Measurements from ENCODE around the gene FAM25G. TPM values are rescaled to one million over a fixed set of nuclear protein-coding genes. Genes with fewer than 3 reads are reported as not detected.

FAM25G gene
- total and polyA plus RNA-seq, 4 donors = not detected

- Histone ChIP-seq H3K36me3 (ENCODE audit: control insufficient read depth in 1 of 2, insufficient read depth in 2 of 2, low read length in 1 of 2) (no peaks in the 10 kb centered on the region), H3K9me3 (ENCODE audit: control insufficient read depth, low read length) (peaks cover 9% of the 10 kb centered on the region), H3K27ac (ENCODE audit: low read depth in 1 of 2, low read length in 2 of 2) (no peak overlapping the region), H3K4me3 (ENCODE audit: low read length in 2 of 2) (no peak overlapping the region), H3K27me3 (ENCODE audit: control insufficient read depth in 1 of 2, insufficient read depth in 2 of 2, low read length in 1 of 2) (no peaks in the 10 kb centered on the region), H3K4me1 (ENCODE audit: control insufficient read depth in 1 of 2, insufficient read depth in 2 of 2, low read length in 2 of 2) (no peaks in the 10 kb centered on the region)
- intact Hi-C loops (cut with DNase I) = no loop called here
- ATAC-seq (ENCODE audit: low FRiP score) = no peak
- 86 to 88% methylated on average over 1 of the region's 1 CpG for WGBS, 2 donors
- DNase-seq = no peak
These were observed 45.8 kb downstream of the FAM25G start for GRCh38 chr10:47445720-47446119.

- no peaks in the 10 kb centered on the region for H3K27me3 ChIP-seq (ENCODE audit: control insufficient read depth in 1 of 2, insufficient read depth in 2 of 2, low read length in 1 of 2)
- no peak overlapping the region for H3K4me3 ChIP-seq (ENCODE audit: low read length in 2 of 2)
- no peaks in the 10 kb centered on the region for H3K36me3 ChIP-seq (ENCODE audit: control insufficient read depth in 1 of 2, insufficient read depth in 2 of 2, low read length in 1 of 2)
- no peak overlapping the region for H3K27ac ChIP-seq (ENCODE audit: low read depth in 1 of 2, low read length in 2 of 2)
- WGBS, 2 donors = 82 to 94% methylated on average over 2 of the region's 2 CpGs
- DNase-seq (no peak), ATAC-seq (ENCODE audit: low FRiP score) (no peak)
- intact Hi-C loops (cut with DNase I) = no loop called here
- no peaks in the 10 kb centered on the region for H3K4me1 ChIP-seq (ENCODE audit: control insufficient read depth in 1 of 2, insufficient read depth in 2 of 2, low read length in 2 of 2)
- H3K9me3 ChIP-seq (ENCODE audit: control insufficient read depth, low read length) = peaks cover 13% of the 10 kb centered on the region
These were observed 47.5 kb downstream of the FAM25G start for GRCh38 chr10:47444047-47444446.

- WGBS, 2 donors = 89 to 91% methylated on average over 2 of the region's 2 CpGs
- peaks cover 17% of the 10 kb centered on the region for H3K9me3 ChIP-seq (ENCODE audit: control insufficient read depth, low read length)
- no peaks in the 10 kb centered on the region for H3K36me3 ChIP-seq (ENCODE audit: control insufficient read depth in 1 of 2, insufficient read depth in 2 of 2, low read length in 1 of 2)
- H3K4me1 ChIP-seq (ENCODE audit: control insufficient read depth in 1 of 2, insufficient read depth in 2 of 2, low read length in 2 of 2) = no peaks in the 10 kb centered on the region
- no peaks in the 10 kb centered on the region for H3K27me3 ChIP-seq (ENCODE audit: control insufficient read depth in 1 of 2, insufficient read depth in 2 of 2, low read length in 1 of 2)
- H3K27ac ChIP-seq (ENCODE audit: low read depth in 1 of 2, low read length in 2 of 2) = no peak overlapping the region
- DNase-seq (no peak), ATAC-seq (ENCODE audit: low FRiP score) (no peak)
- no peak overlapping the region for H3K4me3 ChIP-seq (ENCODE audit: low read length in 2 of 2)
- intact Hi-C loops (cut with DNase I) = no loop called here
These were observed 48.4 kb downstream of the FAM25G start for GRCh38 chr10:47443145-47443544.

GRCh38 chr10:47442351-47442750, 49.1 kb downstream of the FAM25G start:
- intact Hi-C loops (cut with DNase I) = no loop called here
- no peak for DNase-seq
- no peaks in the 10 kb centered on the region for H3K36me3 ChIP-seq (ENCODE audit: control insufficient read depth in 1 of 2, insufficient read depth in 2 of 2, low read length in 1 of 2)
- H3K9me3 ChIP-seq (ENCODE audit: control insufficient read depth, low read length) = peaks cover 17% of the 10 kb centered on the region
- H3K4me1 ChIP-seq (ENCODE audit: control insufficient read depth in 1 of 2, insufficient read depth in 2 of 2, low read length in 2 of 2) = no peaks in the 10 kb centered on the region
- no peak for ATAC-seq (ENCODE audit: low FRiP score)
- 70 to 79% methylated on average over 5 of the region's 5 CpGs for WGBS, 2 donors
- H3K27me3 ChIP-seq (ENCODE audit: control insufficient read depth in 1 of 2, insufficient read depth in 2 of 2, low read length in 1 of 2) = no peaks in the 10 kb centered on the region
- no peak overlapping the region for H3K27ac ChIP-seq (ENCODE audit: low read depth in 1 of 2, low read length in 2 of 2)
- H3K4me3 ChIP-seq (ENCODE audit: low read length in 2 of 2) = no peak overlapping the region

GRCh38 chr10:47441938-47442337, 49.6 kb downstream of the FAM25G start:
- WGBS, 2 donors = 67 to 78% methylated on average over 4 of the region's 4 CpGs
- no peaks in the 10 kb centered on the region for H3K27me3 ChIP-seq (ENCODE audit: control insufficient read depth in 1 of 2, insufficient read depth in 2 of 2, low read length in 1 of 2)
- no peak for ATAC-seq (ENCODE audit: low FRiP score)
- no peaks in the 10 kb centered on the region for H3K36me3 ChIP-seq (ENCODE audit: control insufficient read depth in 1 of 2, insufficient read depth in 2 of 2, low read length in 1 of 2)
- H3K27ac ChIP-seq (ENCODE audit: low read depth in 1 of 2, low read length in 2 of 2) = no peak overlapping the region
- no peak for DNase-seq
- no peaks in the 10 kb centered on the region for H3K4me1 ChIP-seq (ENCODE audit: control insufficient read depth in 1 of 2, insufficient read depth in 2 of 2, low read length in 2 of 2)
- no peak overlapping the region for H3K4me3 ChIP-seq (ENCODE audit: low read length in 2 of 2)
- intact Hi-C loops (cut with DNase I) = no loop called here
- peaks cover 17% of the 10 kb centered on the region for H3K9me3 ChIP-seq (ENCODE audit: control insufficient read depth, low read length)

- WGBS, 2 donors = 86 to 93% methylated on average over 4 of the region's 4 CpGs
- H3K4me3 ChIP-seq (ENCODE audit: low read length in 2 of 2) = no peak overlapping the region
- no peak overlapping the region for H3K27ac ChIP-seq (ENCODE audit: low read depth in 1 of 2, low read length in 2 of 2)
- DNase-seq (no peak), ATAC-seq (ENCODE audit: low FRiP score) (no peak)
- peaks cover 12% of the 10 kb centered on the region for H3K9me3 ChIP-seq (ENCODE audit: control insufficient read depth, low read length)
- H3K27me3 ChIP-seq (ENCODE audit: control insufficient read depth in 1 of 2, insufficient read depth in 2 of 2, low read length in 1 of 2) = no peaks in the 10 kb centered on the region
- no peaks in the 10 kb centered on the region for H3K36me3 ChIP-seq (ENCODE audit: control insufficient read depth in 1 of 2, insufficient read depth in 2 of 2, low read length in 1 of 2)
- intact Hi-C loops (cut with DNase I) = no loop called here
- no peaks in the 10 kb centered on the region for H3K4me1 ChIP-seq (ENCODE audit: control insufficient read depth in 1 of 2, insufficient read depth in 2 of 2, low read length in 2 of 2)
These were observed 51.3 kb downstream of the FAM25G start for GRCh38 chr10:47440207-47440606.

GRCh38 chr10:47438857-47439474, 52.5 kb downstream of the FAM25G start:
- H3K4me3 ChIP-seq (ENCODE audit: low read length in 2 of 2) = no peak overlapping the region
- no peaks in the 10 kb centered on the region for H3K36me3 ChIP-seq (ENCODE audit: control insufficient read depth in 1 of 2, insufficient read depth in 2 of 2, low read length in 1 of 2)
- H3K4me1 ChIP-seq (ENCODE audit: control insufficient read depth in 1 of 2, insufficient read depth in 2 of 2, low read length in 2 of 2) = no peaks in the 10 kb centered on the region
- peaks cover 7% of the 10 kb centered on the region for H3K9me3 ChIP-seq (ENCODE audit: control insufficient read depth, low read length)
- H3K27me3 ChIP-seq (ENCODE audit: control insufficient read depth in 1 of 2, insufficient read depth in 2 of 2, low read length in 1 of 2) = no peaks in the 10 kb centered on the region
- intact Hi-C loops (cut with DNase I) = no loop called here
- DNase-seq (no peak), ATAC-seq (ENCODE audit: low FRiP score) (no peak)
- WGBS, 2 donors = 49 to 53% methylated on average over 6 of the region's 6 CpGs
- no peak overlapping the region for H3K27ac ChIP-seq (ENCODE audit: low read depth in 1 of 2, low read length in 2 of 2)

Other genes starting within 250 kb of the FAM25G start
- 10 to 100 TPM in 1 of 2 donors, 1 to 10 TPM in 1; 3.8 to 27.5 TPM for gene GDF10, start 191.5 kb downstream of the FAM25G start, total RNA-seq
- under 1 TPM in 1 of 2 donors, not detected in 1; 0.10 TPM for gene GDF10, start 191.5 kb downstream of the FAM25G start, polyA plus RNA-seq
- gene GDF2, start 169.2 kb downstream of the FAM25G start, total RNA-seq = not detected
- gene GDF2, start 169.2 kb downstream of the FAM25G start, polyA plus RNA-seq = not detected
- gene RBP3, start 143.3 kb downstream of the FAM25G start, total RNA-seq = not detected
- gene RBP3, start 143.3 kb downstream of the FAM25G start, polyA plus RNA-seq = not detected
- gene ZNF488, start 107.4 kb downstream of the FAM25G start, total RNA-seq = under 1 TPM in 1 of 2 donors, not detected in 1; 0.12 TPM
- gene ZNF488, start 107.4 kb downstream of the FAM25G start, polyA plus RNA-seq = 1 to 10 TPM in 1 of 2 donors, under 1 TPM in 1; 0.20 to 3.8 TPM
- gene ANXA8, start 7.6 kb downstream of the FAM25G start, total RNA-seq = under 1 TPM in 1 of 2 donors, not detected in 1; 0.27 TPM
- gene ANXA8, start 7.6 kb downstream of the FAM25G start, polyA plus RNA-seq = under 1 TPM in 1 of 2 donors, not detected in 1; 0.82 TPM
- 10 to 100 TPM in 1 of 2 donors, 1 to 10 TPM in 1; 7.3 to 21.8 TPM for gene AGAP9, start 31.9 kb upstream of the FAM25G start, total RNA-seq
- 10 to 100 TPM in 1 of 2 donors, 1 to 10 TPM in 1; 2.9 to 13.3 TPM for gene AGAP9, start 31.9 kb upstream of the FAM25G start, polyA plus RNA-seq

All from aorta (tissue), 5 donors.